Measurements from ENCODE around the gene NUP42. TPM values are rescaled to one million over a fixed set of nuclear protein-coding genes. Genes with fewer than 3 reads are reported as not detected.

The NUP42 gene
- total RNA-seq, 1 donor = 34.5 TPM

- no peak for DNase-seq (ENCODE audit: low read depth)
- TF ChIP-seq CTCF (IDR thresholded peaks at IDR 0.05; ENCODE audit: insufficient read depth, low read depth, low read length) = no peak
- no peak overlapping the region for H3K4me3 ChIP-seq (ENCODE audit: low read depth, low read length)
Observed at GRCh38 chr7:23161482-23161881, 20.4 kb upstream of the NUP42 start.

- H3K4me3 ChIP-seq (ENCODE audit: low read depth, low read length) = no peak overlapping the region
- TF ChIP-seq CTCF (IDR thresholded peaks at IDR 0.05; ENCODE audit: insufficient read depth, low read depth, low read length) = no peak
- DNase-seq (ENCODE audit: low read depth) = no peak
Observed at GRCh38 chr7:23164846-23165245, 17.0 kb upstream of the NUP42 start.

GRCh38 chr7:23165316-23165715 is 16.5 kb upstream of the NUP42 start:
- no peak overlapping the region for H3K4me3 ChIP-seq (ENCODE audit: low read depth, low read length)
- no peak for TF ChIP-seq CTCF (IDR thresholded peaks at IDR 0.05; ENCODE audit: insufficient read depth, low read depth, low read length)
- DNase-seq (ENCODE audit: low read depth) = no peak

DNA sequence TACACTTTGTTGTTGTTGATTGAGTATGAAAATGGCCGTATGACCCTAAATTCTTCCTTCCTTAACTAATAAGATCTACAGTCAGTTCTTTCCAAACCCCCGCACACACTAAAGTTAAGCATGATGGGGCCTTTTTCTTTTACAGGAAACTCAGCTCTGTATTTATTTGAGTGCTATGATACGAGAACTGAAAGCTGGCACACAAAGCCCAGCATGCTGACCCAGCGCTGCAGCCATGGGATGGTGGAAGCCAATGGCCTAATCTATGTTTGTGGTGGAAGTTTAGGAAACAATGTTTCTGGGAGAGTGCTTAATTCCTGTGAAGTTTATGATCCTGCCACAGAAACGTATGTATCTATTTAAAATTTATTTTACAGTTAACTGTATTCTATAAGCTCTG is 14.2 kb upstream of the NUP42 start:
- no peak overlapping the region for H3K4me3 ChIP-seq (ENCODE audit: low read depth, low read length)
- DNase-seq (ENCODE audit: low read depth) = no peak
- TF ChIP-seq CTCF (IDR thresholded peaks at IDR 0.05; ENCODE audit: insufficient read depth, low read depth, low read length) = no peak

GRCh38 chr7:23168111-23168885 is 13.6 kb upstream of the NUP42 start:
- no peak for TF ChIP-seq CTCF (IDR thresholded peaks at IDR 0.05; ENCODE audit: insufficient read depth, low read depth, low read length)
- H3K4me3 ChIP-seq (ENCODE audit: low read depth, low read length) = no peak overlapping the region
- no peak for DNase-seq (ENCODE audit: low read depth)

DNA sequence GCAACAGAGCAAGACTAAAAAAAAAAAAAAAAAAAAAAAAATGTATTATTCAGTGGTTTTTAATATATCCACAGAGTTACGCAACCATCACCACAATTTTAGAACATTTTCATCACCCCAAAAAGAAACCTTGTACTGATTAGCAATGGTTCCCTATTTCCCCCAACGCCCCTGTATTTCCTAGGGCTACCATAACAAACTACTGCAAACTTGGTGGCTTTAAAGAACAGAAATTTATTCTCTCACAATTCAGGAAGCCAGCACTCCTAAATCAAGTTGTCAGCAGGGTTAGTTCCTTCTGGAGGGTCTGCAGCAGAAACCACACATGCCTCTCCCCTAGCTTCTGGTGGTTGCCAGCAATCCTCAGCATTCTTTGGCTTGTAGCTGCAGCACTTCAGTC is 5.9 kb upstream of the NUP42 start:
- no peak for TF ChIP-seq CTCF (IDR thresholded peaks at IDR 0.05; ENCODE audit: insufficient read depth, low read depth, low read length)
- no peak for DNase-seq (ENCODE audit: low read depth)

More for the DNA sequence above, 5.9 kb upstream of the NUP42 start:
- H3K4me3 ChIP-seq (ENCODE audit: low read depth, low read length) = no peak overlapping the region
